Superior temporal gyrus (tissue), 1 donor: ENCODE results near the gene SCARB1.
"Not testable (repeated sequence)": the region's sequence is repeated elsewhere in the genome, so short reads cannot be mapped to it uniquely, and the experiment has no call there.

Experiments used
- DNase-seq: peaks from one replicate; pipeline ENCODE4 v3.0.0-alpha.2; 2016; ENCODE audit errors: extremely low spot score

Gene SCARB1, protein sequence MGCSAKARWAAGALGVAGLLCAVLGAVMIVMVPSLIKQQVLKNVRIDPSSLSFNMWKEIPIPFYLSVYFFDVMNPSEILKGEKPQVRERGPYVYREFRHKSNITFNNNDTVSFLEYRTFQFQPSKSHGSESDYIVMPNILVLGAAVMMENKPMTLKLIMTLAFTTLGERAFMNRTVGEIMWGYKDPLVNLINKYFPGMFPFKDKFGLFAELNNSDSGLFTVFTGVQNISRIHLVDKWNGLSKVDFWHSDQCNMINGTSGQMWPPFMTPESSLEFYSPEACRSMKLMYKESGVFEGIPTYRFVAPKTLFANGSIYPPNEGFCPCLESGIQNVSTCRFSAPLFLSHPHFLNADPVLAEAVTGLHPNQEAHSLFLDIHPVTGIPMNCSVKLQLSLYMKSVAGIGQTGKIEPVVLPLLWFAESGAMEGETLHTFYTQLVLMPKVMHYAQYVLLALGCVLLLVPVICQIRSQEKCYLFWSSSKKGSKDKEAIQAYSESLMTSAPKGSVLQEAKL

DNA sequence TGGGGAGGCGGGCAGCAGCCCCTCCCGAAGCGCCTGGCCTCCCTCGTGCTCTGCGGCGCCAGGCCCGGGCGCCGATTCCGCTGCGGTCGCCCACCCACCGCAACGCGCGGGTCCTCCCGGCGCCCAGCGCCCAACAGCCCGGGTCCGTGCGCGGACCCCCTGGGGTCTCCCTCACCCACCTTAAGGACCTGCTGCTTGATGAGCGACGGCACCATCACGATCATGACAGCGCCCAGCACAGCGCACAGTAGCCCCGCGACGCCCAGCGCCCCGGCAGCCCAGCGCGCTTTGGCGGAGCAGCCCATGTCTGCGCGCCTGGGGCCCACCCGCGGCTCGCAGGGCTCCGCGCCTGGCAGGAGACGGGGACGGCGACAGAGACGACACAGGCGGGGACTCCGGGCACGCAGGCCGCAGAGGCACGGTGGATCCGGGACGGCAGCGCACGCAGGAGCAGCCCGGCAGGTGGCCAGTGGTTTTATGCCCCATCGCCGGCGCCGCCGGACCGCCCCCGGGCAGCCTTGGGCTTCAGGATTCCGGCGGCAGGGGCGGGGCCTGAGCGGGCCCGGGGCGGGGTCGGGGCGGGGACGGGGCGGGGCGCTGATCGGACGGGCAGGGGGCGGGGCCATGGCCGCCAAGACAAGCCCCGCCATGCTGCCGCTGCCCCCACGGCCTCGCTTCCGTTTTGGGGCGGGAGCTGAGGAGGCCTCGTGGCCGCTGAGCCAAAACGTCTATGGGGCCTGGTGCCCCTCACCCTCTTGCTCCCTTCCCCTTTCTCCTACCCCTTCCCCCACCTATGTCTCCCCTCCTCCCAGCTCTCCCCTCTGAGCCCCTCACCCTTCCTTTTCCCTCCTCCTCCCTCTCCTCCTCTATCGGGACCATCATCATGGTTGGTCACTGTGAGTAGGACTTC, at the start of gene SCARB1:
TSS of gene SCARB1 (minus strand) at position 449 of the 910 bp plus-strand sequence. CDS start at position 305, 144 bp downstream.
- peak; percentile 74 for DNase-seq

DNA sequence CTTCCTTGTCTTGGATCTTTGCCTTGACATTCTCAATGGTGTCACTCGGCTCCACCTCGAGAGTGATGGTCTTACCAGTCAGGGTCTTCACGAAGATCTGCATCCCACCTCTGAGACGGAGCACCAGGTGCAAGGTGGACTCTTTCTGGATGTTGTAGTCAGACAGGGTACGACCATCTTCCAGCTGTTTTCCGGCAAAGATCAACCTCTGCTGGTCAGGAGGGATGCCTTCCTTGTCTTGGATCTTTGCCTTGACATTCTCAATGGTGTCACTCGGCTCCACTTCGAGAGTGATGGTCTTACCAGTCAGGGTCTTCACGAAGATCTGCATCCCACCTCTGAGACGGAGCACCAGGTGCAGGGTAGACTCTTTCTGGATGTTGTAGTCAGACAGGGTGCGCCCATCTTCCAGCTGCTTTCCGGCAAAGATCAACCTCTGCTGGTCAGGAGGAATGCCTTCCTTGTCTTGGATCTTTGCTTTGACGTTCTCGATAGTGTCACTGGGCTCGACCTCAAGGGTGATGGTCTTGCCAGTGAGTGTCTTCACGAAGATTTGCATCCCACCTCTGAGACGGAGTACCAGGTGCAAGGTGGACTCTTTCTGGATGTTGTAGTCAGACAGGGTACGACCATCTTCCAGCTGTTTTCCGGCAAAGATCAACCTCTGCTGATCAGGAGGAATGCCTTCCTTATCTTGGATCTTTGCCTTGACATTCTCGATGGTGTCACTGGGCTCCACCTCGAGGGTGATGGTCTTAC, 49.0 kb upstream of the SCARB1 start:
- not testable (repeated sequence) for DNase-seq

DNA sequence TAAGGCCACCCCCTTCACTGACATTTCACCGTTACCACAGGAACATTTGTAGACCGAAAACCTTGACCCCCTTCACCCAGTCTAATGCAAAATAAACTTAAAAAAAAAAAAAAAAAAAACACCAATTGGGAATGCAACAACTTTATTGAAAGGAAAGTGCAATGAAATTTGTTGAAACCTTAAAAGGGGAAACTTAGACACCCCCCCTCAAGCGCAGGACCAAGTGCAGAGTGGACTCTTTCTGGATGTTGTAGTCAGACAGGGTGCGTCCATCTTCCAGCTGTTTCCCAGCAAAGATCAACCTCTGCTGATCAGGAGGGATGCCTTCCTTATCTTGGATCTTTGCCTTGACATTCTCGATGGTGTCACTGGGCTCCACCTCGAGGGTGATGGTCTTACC, 47.9 kb upstream of the SCARB1 start:
- not testable (repeated sequence) for DNase-seq

DNA sequence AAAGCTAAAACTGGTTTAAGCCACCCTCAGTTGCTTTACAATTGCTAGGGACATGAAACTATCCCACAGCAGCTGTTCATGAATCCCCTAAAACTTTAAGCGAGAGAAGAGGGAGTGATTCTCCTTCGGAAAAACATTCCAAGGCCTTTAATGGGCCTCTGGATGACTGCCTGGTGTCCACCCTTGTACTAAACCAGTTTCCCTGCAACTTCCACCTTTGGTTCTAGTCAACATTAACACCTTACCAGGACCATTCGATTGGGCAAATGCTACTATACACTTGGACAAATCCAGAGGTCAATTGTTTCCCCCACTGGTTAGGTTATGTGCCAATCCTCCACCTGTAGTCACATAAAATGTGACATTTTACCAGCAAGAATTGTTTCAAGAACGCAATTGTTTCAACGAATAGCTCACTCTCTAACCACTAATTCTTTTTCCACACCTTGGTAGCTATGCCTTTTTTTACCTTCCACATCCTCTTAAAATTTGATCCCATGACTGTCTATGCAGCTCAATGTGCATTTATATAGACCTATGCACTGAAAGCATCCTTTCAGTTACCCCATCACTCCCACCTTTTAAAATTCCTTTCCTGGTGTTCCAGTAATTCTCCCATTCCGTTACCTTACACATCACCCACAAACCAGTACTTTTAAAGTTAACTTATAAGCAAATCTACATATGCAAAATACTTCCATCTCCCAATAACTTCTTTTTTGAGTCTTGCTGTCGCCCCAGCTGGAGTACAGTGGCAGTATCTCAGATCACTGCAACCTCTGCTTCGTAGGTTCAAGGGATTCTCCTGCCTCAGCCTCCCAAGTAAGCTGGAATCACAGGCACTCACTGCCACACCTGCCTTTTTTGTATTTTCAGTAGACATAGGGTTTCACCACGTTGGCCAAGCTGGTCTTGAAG, 47.2 kb upstream of the SCARB1 start:
- no peak for DNase-seq

DNA sequence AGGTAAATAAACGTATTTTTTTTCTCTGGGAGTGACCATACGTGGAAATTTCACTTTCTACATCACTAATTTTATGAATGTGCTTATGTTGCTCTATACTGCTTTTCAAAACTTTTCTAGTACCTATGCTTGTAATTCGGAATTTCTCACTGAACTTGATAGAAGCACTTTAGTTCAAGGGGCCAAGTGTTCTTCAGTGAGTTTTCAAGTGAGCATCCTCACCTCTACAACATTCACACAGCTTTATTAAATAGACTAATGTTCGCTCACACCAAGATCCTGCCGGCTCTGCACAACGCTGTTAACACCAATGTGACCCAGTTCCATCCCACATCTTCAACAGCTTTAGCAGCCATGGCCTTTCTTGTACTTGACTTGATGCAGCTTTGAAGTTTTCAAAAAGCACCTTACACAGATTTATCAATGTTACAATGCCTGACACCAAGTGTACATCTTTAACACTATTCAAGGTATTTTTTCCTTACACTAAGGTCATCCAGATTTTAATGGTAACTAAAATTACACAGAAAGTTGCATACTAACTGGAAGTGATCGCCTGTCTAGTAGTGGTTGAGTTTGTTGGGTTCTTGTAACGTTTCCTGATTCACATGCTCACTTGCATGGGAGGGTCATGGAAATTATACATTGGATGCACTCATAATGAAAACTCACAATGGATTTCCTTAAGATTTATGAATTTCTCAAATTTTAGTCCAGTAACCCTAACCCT, 46.3 kb upstream of the SCARB1 start:
- no peak for DNase-seq

DNA sequence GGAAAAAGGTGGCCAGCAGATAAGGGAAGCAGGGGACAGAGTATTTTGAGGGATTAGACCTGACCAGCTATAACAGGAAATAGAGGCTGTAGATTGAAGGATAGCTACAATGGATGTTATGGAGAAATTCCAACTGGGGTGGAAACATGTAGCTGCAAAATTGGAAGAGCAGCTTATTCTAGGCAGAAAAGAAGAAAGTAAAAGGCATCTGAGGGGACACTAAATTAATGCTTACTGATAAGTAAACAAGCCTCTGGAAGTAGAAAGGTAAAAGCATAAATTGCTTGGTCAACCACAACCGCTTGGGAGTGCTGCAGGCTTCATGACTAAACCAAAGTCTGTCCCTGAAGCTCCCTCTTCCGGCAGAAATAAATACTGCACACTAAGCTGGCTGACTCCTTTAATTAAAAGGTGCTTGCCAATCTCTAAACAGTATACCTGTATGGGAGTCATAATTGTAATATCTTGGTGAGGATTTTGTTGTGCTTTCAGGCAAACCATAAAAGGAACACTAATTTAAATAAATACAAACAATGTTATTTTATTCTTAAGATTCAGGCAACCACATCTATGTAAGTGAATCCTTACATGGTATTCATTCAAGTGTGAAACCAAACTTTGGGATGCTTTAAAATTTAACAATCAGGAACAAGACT, 43.1 kb upstream of the SCARB1 start:
- peak; percentile 99 for DNase-seq

DNA sequence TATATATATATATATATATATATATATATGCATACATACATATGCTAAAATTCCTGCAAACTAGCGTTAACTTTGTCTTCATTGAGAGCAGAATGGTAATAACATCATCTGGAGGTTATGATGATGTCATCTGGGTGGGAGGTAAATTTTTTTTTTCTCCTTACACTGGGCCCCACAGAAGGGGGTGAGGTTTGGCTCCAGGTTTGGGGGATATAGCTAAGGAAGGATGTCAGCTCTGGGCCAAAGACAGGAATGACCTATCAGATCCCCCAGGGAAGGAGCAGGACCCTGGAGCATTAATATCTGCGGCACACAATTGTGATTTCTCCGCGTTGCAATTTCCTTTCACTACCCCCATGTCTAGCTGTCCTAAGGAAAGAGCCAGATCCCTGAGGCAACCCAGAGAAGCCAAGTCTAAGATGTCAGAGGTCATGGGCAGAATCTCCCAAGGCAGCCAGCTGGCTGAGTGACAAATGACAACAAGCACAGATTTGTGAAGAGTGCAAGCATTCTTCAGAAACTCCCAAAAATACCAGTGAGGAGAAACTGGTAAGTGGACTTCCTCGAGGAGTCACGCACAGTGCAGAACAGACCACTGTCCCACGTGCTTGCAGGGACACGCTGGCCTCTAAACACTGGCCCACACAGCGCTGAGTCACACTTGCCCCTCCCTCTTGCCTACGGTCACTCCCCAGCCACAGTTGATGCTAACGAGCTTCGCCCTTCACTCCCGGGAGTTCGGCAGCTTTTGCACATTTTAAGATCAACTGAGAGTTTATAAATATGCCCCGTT, 40.8 kb upstream of the SCARB1 start:
- DNase-seq: peak; percentile 89

DNA sequence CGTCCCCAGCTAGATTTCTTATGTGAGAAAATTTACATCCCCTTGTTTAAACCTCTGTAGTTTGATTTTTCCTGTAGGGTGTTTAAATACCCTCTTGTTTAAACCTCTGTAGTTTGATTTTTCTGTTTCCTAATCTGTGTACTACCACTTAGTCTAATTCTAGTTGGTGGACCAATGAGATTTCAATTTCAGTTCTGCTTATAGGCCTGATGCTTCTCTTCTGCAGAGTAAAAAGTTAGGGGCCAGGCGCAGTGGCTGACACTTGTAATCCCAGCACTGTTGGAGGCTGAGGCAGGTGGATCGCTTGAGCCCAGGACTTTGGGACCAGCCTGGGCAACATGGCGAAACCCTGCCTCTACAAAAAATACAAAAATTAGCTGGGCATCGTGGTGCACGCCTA, 39.3 kb upstream of the SCARB1 start:
- no peak for DNase-seq

DNA sequence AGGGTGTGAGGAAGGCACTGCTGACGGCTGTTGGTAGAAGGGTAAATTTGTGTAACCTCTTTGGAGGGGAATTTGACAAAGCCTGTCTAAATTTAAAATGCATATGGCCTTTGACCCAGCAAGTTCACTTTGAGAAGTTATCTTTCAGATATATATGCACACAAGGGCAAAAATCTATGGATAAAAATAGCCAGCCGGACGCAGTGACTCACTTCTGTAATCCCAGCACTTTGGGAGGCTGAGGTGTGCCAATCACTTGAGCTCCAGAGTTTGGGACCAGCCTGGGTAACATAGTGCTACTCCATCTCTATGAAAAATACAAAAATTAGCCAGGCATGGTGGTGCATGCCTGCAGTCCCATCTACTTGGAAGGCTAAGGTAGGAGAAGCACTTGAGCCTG, 37.3 kb upstream of the SCARB1 start:
- no peak for DNase-seq

DNA sequence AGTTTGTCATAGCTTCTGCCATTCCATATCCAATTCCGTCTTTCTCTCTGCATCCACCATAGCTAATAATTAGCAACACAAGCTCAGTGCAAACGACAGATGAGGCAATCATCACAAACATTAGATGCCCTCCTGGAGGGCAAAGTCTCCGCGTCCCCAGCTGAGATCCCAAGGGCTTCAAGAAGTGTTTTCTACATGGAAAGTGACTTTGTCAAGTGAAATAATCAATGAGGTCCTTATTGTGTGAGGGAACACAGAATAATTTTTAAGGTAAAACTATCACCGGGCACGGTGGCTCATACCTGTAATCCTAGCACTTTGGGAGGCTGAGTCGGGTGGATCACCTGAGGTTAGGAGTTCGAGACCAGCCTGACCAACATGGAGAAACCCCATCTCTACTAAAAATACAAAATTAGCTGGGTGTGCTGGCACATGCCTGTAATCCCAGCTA, 36.7 kb upstream of the SCARB1 start:
- DNase-seq: not testable (repeated sequence)

DNA sequence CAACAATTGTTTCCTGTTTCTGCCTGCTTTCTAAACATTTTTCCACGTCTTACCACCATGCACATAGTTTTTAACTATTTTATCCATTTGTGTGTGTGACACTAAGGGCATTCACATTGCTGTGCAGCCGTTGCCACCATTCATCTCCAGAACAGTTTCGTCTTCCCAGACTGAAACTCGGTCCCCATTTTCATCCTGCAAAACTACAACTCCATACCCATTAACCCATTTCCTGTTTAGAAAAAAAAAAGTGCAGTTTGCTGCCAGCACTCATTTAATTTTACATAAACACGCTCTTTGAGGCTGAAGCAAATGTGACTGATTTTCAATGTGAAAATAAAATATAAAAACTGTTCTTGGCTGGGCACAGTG, 35.2 kb upstream of the SCARB1 start:
- no peak for DNase-seq

DNA sequence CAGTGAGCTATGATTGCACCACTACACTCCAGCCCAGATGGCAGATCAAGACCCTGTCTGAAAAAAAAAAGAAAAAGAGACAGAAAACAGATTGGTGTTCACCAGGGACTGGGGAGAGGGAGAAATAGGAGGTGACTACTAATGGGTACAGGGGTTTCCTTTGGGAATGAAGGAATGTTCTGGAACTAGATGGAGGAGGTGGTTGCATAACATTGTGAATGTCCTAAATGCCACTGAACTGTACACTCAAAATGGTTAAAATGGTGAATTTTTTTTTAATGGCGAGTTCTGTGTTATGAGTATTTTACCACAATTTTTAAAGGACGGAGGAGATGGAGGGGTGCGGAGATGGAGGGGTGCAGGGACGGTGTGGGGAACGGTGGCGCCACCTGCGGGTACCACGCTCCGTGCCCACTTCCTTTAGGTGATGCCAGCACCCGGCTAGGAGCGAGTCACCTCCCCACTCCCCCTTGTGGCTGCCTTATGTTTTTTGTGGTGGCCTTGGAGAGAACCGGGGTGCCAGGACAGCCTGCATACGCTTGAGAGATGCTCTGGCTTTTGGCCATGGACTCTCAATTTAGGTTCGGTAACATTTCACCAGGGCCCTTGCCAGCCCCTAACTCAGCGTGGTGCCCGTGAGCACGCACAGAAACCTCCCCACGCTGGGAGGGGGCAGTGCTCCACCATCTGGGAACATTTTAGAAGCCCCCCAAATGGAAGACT, 34.7 kb upstream of the SCARB1 start:
- DNase-seq: peak; percentile 74

DNA sequence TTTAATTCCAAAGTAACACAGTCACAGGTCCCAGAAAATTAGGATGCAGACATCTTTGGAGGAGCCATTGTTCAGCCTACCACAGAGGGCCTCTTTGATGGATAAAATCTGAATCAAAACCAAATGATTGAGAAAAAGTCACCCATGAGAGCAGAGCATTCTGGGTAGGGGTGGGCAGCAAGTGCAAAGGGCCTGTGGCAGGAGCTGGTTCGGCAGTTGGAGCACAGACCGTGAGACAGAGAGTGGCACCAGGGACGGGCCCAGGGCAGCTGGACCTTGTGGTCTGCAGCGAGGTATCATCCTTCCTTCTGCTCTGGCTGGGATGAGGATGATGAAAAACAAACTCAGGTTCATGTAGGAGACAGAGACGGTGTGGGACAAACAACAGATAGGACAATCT, 32.8 kb upstream of the SCARB1 start:
- DNase-seq: no peak

DNA sequence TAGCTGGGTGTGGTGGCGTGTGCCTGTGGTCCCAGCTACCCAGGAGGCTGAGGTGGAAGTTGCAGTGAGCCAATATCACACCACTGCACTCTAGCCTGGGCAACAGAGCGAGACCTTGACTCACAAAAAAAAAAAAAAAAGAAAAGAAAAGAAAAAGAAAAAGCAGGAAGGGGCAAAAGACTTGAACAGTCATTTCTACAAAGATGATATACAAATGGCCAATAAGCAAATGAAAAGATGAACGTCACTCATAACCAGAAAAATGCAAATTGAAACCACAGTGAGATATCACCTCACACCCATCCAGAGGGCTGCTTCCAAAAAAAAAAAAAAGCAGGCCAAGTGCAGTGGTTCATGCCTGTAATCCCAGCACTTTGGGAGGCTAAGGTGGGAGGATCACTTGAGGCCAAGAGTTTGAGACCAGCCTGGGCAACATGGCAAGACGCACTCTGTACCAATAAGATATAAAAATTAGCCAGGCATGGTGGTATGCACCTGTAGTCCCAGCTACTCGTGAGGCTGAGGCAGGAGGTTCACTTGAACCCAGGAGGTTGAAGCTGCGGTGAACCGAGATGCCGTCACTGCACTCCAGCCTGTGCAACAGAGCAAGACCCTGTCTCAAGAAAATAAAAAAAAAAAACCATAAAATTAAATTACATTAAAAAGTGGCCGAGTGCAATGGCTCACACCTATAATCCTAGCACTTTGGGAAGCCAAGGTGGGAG, 30.3 kb upstream of the SCARB1 start:
- no peak for DNase-seq

DNA sequence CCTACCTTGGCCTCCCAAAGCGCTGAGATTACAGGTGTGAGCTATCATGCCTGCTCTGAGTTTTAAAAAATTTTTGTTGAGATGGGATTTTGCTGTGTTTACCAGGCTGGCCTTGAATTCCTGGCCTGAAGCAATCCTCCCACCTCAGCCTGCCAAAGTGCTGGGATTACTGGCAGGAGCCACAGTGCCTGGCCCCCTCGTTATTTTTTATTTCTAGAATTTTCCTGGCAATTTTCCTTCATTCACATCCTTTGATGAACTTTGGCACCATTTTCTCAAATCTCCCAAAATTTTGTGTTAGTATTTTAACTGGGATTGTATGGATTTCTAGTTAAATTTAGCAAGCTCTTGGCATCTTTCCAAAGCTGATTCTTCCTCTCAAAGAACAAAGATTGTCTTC, 24.6 kb upstream of the SCARB1 start:
- DNase-seq: peak; percentile 17

DNA sequence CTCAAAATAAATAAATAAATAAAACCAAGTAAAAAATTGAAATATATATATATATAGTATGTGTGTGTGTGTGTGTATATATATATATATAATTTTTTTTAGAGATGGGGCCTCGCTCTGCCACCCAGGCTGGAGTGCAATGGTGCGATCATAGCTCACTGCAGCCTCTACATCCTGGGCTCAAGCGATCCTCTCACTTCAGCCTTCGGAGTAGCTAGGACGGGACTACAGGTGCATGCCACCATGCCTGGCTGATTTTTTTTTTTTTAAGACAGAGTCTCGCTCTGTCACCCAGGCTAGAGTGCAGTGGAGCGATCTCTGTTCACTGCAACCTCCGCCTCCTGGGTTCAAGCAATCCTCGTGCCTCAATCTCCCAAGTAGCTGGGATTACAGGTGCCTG, 24.1 kb upstream of the SCARB1 start:
- DNase-seq: not testable (repeated sequence)
